ENCODE results near the gene KRT14. TPM values are rescaled to one million over a fixed set of nuclear protein-coding genes. Genes with fewer than 3 reads are reported as not detected.

KRT14 gene
- total RNA-seq, 1 experiment from 2014 or later, result not detected

GRCh38 chr17:41571561-41572434, 14.9 kb downstream of the KRT14 start, which contains the start of gene KRT9:
Gene KRT9 (minus strand): TSS chr17:41572059. CDS start chr17:41571992, 67 bp downstream.
- no peaks in the 10 kb centered on the region for H3K36me3 ChIP-seq (ENCODE audit: control insufficient read depth, insufficient read depth, low read length)
- intact Hi-C loops (cut with micrococcal nuclease; ENCODE audit: unreplicated experiment), result no loop called here
- Mint-ChIP-seq H3K4me3 (ENCODE audit: unreplicated experiment) (no peak within 1 kb of the TSS), H3K4me1 (ENCODE audit: low read depth, unreplicated experiment) (peaks cover 8% of the 10 kb centered on the region), H3K27ac (ENCODE audit: unreplicated experiment) (no peak within 1 kb of the TSS), H3K27me3 (ENCODE audit: insufficient read depth, unreplicated experiment) (no peaks in the 10 kb centered on the region), H3K9me3 (ENCODE audit: unreplicated experiment) (no peaks in the 10 kb centered on the region), H3K36me3 (ENCODE audit: insufficient read depth, unreplicated experiment) (no peaks in the 10 kb centered on the region)
- ChIA-PET POLR2A (no interaction called here), CTCF (interaction anchor here (0.7 to 3.2 kb wide), 2 partner anchors 23 to 27 kb away, joined by 8 to 9 read pairs; no protein-coding TSS in a partner anchor)
- DNase-seq, result no peak
- no peaks in the 10 kb centered on the region for H3K4me1 ChIP-seq
- H3K4me3 ChIP-seq (ENCODE audit: low read depth, low read length), result no peak within 1 kb of the TSS
- H3K9me3 ChIP-seq, result no peaks in the 10 kb centered on the region
- BruUV-seq (replicated peaks), result no TSS peak
- TF ChIP-seq CTCF (IDR thresholded peaks at IDR 0.05; ENCODE audit: insufficient read depth in 1 of 2, low read depth in 1 of 2, low read length in 1 of 2, severe bottlenecking in 1 of 2, unreplicated experiment in 1 of 2), result no peak
- peaks cover 2% of the 10 kb centered on the region; the same call in 1 of the 2 replicates for H3K27me3 ChIP-seq (replicated peaks; ENCODE audit: control insufficient read depth, insufficient read depth, low read length)

- Histone ChIP-seq H3K4me1 (0 out of 2 replicates have a peak, but pooled peaks cover 5% of the 10 kb centered on the region), H3K9me3 (no peaks in the 10 kb centered on the region), H3K4me3 (ENCODE audit: low read depth, low read length) (no peak overlapping the region), H3K27me3 (replicated peaks; ENCODE audit: control insufficient read depth, insufficient read depth, low read length) (no peaks in the 10 kb centered on the region), H3K36me3 (ENCODE audit: control insufficient read depth, insufficient read depth, low read length) (no peaks in the 10 kb centered on the region)
- TF ChIP-seq CTCF (IDR thresholded peaks at IDR 0.05; ENCODE audit: insufficient read depth in 1 of 2, low read depth in 1 of 2, low read length in 1 of 2, severe bottlenecking in 1 of 2, unreplicated experiment in 1 of 2), result no peak
- Mint-ChIP-seq H3K4me3 (ENCODE audit: unreplicated experiment) (no peak overlapping the region), H3K9me3 (ENCODE audit: unreplicated experiment) (no peaks in the 10 kb centered on the region), H3K27me3 (ENCODE audit: insufficient read depth, unreplicated experiment) (no peaks in the 10 kb centered on the region), H3K27ac (ENCODE audit: unreplicated experiment) (no peak overlapping the region), H3K4me1 (ENCODE audit: low read depth, unreplicated experiment) (peaks cover 11% of the 10 kb centered on the region), H3K36me3 (ENCODE audit: insufficient read depth, unreplicated experiment) (no peaks in the 10 kb centered on the region)
- no peak for DNase-seq
- BruUV-seq (replicated peaks), result no TSS peak
- CTCF ChIA-PET, result interaction anchor here (1.0 kb wide), 1 partner anchor 32 kb away, joined by 3 read pairs; no protein-coding TSS in a partner anchor
- intact Hi-C loops (cut with micrococcal nuclease; ENCODE audit: unreplicated experiment), result no loop called here
- POLR2A ChIA-PET, result no interaction called here
Measured at GRCh38 chr17:41567317-41567716, 19.4 kb downstream of the KRT14 start.

- Mint-ChIP-seq H3K9me3 (ENCODE audit: unreplicated experiment) (no peaks in the 10 kb centered on the region), H3K4me3 (ENCODE audit: unreplicated experiment) (no peak overlapping the region), H3K36me3 (ENCODE audit: insufficient read depth, unreplicated experiment) (no peaks in the 10 kb centered on the region), H3K27me3 (ENCODE audit: insufficient read depth, unreplicated experiment) (no peaks in the 10 kb centered on the region), H3K4me1 (ENCODE audit: low read depth, unreplicated experiment) (peaks cover 11% of the 10 kb centered on the region), H3K27ac (ENCODE audit: unreplicated experiment) (no peak overlapping the region)
- ChIA-PET CTCF (interaction anchor here (0.5 to 1.7 kb wide), 4 partner anchors 16 to 503 kb away, joined by 3 to 9 read pairs (median 4); no protein-coding TSS in a partner anchor), POLR2A (no interaction called here)
- Histone ChIP-seq H3K27me3 (replicated peaks; ENCODE audit: control insufficient read depth, insufficient read depth, low read length) (no peaks in the 10 kb centered on the region), H3K4me3 (ENCODE audit: low read depth, low read length) (no peak overlapping the region), H3K4me1 (0 out of 2 replicates have a peak, but pooled peaks cover 5% of the 10 kb centered on the region), H3K36me3 (ENCODE audit: control insufficient read depth, insufficient read depth, low read length) (no peaks in the 10 kb centered on the region), H3K9me3 (no peaks in the 10 kb centered on the region)
- no peak for TF ChIP-seq CTCF (IDR thresholded peaks at IDR 0.05; ENCODE audit: insufficient read depth in 1 of 2, low read depth in 1 of 2, low read length in 1 of 2, severe bottlenecking in 1 of 2, unreplicated experiment in 1 of 2)
- DNase-seq, result no peak
- no TSS peak for BruUV-seq (replicated peaks)
- intact Hi-C loops (cut with micrococcal nuclease; ENCODE audit: unreplicated experiment), result no loop called here
Measured at GRCh38 chr17:41565338-41565737, 21.4 kb downstream of the KRT14 start.
